Mucosa of descending colon (tissue), 3 donors: ENCODE results near the gene ZNF100. TPM values are rescaled to one million over a fixed set of nuclear protein-coding genes. Genes with fewer than 3 reads are reported as not detected.
"Not testable (repeated sequence)": the region's sequence is repeated elsewhere in the genome, so short reads cannot be mapped to it uniquely, and the experiment has no call there.

Experiments used
- ATAC-seq: fragments of 200-7000 bp; cut with Tn5 transposase; one replicate; pipeline ENCODE4 v1.9.1; 2020; ENCODE audit warnings: mild to moderate bottlenecking, moderate library complexity
- DNase-seq, 3 donors: peaks; one replicate each; pipeline ENCODE4 v3.0.0-alpha.2; 2020
- H3K36me3 ChIP-seq: fragments of 200-600 bp; one replicate; pipeline ENCODE4 v1.8.0; 2021; ENCODE audit warnings: low read depth, mild to moderate bottlenecking
- H3K4me1 ChIP-seq: fragments of 200-600 bp; one replicate; pipeline ENCODE4 v1.8.0; 2021; ENCODE audit warnings: low read depth, mild to moderate bottlenecking
- H3K4me3 ChIP-seq: fragments of 200-600 bp; one replicate; pipeline ENCODE4 v1.8.0; 2021; ENCODE audit warnings: mild to moderate bottlenecking
- H3K9me3 ChIP-seq: fragments of 200-600 bp; one replicate; pipeline ENCODE4 v1.8.0; 2021; ENCODE audit warnings: mild to moderate bottlenecking
- intact Hi-C, 2 donors: fragments of 100-400 bp; cut with DNase I in 1 of 2; cut with micrococcal nuclease in 1 of 2; formaldehyde crosslinking; loops; one replicate each; pipeline versions ENCODE4 v1.11.0 to v1.11.1; 2022; cut with DNase I, micrococcal nuclease
- total RNA-seq, 3 donors: library from RNA; stranded (reverse); fragmentation: NEBNext Ultra II Directional in 2 of 3; extraction: Animal tissue kit (Norgen Biotek cat#: 25700) in 2 of 3; gene quantifications; one replicate each; pipeline versions ENCODE4 v1.2.1 to v1.2.4, GENCODE V29; 2021 to 2023
- TF ChIP-seq, protein P1 (sequence below): fragments of 200-600 bp; IDR thresholded peaks from one replicate; pipeline ENCODE4 v1.8.0; 2022; ENCODE audit warnings: antibody characterized with exemption, mild to moderate bottlenecking
- donor health status: DM: no; HTN: no; CAD: no; lungs with moderate emphysema.
- donor health status: DM: no; HTN: no; CAD: no.
- donor health status: DM: no; HTN: yes; CAD: no.

ZNF100 gene
- total RNA-seq, 3 donors from 2014 or later: 6.3 to 13.3 (median 10.9) TPM

DNA sequence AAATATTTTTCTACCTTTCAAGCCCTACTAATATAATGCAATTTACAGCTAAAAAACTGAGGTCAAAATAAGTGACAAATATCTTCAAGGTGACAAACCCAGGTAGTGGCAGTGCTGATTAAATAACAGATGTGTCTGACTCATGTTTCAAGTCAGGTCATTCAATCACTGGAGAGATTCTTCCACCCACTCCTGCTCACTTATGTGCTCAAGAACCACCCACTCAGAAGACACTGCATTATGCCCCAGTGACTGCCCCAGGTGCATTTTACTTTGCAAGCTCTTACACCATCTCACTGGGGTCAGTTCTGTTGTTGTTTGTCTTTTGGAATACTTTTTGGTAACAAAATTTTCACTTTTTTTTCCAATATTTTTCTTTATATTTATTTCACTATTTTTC is 2.2 kb downstream of the ZNF100 start:
- intact Hi-C loops: no loop called here
- no peak for ATAC-seq
- DNase-seq: no peak

DNA sequence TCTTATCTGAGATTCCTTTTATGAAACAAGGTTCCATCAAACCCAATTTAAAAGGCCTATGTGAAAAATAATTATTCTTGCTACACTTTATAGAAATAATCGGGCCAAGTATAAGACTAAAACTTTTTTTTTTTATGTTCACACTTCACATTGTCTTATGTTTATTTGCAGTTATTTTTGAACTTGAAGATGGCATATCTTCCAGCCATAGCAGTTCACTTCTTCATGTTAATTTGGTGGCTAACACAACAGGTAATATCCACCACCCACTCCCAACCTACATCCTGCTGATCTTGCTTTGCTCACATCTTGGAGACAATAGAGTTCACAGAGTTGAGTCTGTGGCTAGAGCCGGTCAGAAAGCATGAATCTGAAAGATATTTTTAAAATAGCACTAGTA is 5.8 kb downstream of the ZNF100 start:
- H3K4me1 ChIP-seq, ATAC-seq, H3K9me3 ChIP-seq, H3K4me3 ChIP-seq, intact Hi-C loops, DNase-seq, H3K36me3 ChIP-seq: not testable (repeated sequence)

More for the DNA sequence above, 2.2 kb downstream of the ZNF100 start:
- TF ChIP-seq, protein P1, sequence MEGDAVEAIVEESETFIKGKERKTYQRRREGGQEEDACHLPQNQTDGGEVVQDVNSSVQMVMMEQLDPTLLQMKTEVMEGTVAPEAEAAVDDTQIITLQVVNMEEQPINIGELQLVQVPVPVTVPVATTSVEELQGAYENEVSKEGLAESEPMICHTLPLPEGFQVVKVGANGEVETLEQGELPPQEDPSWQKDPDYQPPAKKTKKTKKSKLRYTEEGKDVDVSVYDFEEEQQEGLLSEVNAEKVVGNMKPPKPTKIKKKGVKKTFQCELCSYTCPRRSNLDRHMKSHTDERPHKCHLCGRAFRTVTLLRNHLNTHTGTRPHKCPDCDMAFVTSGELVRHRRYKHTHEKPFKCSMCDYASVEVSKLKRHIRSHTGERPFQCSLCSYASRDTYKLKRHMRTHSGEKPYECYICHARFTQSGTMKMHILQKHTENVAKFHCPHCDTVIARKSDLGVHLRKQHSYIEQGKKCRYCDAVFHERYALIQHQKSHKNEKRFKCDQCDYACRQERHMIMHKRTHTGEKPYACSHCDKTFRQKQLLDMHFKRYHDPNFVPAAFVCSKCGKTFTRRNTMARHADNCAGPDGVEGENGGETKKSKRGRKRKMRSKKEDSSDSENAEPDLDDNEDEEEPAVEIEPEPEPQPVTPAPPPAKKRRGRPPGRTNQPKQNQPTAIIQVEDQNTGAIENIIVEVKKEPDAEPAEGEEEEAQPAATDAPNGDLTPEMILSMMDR: no peak
- H3K36me3 ChIP-seq: no peaks in the 10 kb centered on the region
- H3K4me1 ChIP-seq: no peaks in the 10 kb centered on the region
- H3K9me3 ChIP-seq: no peaks in the 10 kb centered on the region
- no peak overlapping the region for H3K4me3 ChIP-seq

DNA sequence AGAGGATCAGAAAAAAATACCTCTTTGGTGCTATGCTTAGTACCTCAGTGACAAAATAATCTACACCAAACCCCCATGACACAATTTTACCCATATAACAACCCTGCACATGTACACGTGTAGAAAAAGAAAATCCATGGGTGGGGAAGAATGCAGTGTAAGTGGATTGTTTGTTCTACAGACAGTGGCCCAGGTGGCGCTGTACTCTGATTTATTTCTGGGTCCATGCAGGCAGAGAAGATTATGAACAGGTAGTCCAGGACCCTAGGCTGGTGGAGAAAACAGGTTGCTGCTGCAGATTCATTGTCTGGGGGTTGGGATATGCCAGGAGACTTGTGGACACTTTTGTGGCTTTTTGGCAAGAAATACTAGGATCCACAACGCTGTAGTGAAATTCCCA is 9.1 kb downstream of the ZNF100 start:
- Histone ChIP-seq H3K9me3 (no peaks in the 10 kb centered on the region), H3K36me3 (no peaks in the 10 kb centered on the region), H3K4me1 (no peaks in the 10 kb centered on the region), H3K4me3 (no peak overlapping the region)
- DNase-seq: no peak
- intact Hi-C loops: no loop called here
- TF ChIP-seq, protein P1: no peak
- ATAC-seq: no peak

DNA sequence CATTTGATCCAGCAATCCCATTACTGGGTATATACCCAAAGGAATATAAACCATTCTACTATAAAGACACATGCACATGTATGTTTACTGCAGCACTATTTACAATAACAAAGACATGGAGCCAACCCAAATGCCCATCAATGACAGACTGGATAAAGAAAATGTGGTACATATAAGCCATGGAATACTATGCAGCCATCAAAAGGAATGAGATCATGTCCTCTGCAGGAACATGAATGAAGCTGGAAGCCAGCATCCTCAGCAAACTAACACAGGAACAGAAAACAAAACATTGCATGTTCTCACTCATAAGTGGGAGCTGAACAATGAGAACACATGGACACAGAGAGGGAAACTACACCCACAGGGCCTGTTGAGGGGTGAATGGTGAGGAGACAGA is 11.8 kb downstream of the ZNF100 start:
- H3K4me1 ChIP-seq, ATAC-seq, H3K36me3 ChIP-seq, H3K9me3 ChIP-seq, H3K4me3 ChIP-seq, DNase-seq, intact Hi-C loops: not testable (repeated sequence)

DNA sequence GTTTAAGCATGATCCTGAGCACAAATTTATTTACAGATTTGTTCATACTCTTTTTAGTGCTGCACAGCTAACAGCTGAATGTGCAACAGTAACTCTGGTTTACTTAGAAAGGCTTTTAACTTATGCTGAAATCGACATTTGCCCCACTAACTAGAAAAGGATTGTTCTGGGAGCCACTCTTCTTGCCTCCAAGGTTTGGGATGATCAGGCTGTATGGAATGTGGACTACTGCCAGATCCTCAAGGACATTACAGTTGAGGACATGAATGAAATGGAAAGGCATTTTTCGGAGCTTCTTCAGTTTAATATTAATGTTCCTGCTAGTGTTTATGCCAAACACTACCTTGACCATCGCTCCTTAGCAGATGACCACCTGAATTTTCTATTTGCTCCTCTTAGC is 16.0 kb downstream of the ZNF100 start:
- H3K4me3 ChIP-seq: no peak overlapping the region
- intact Hi-C loops: no loop called here
- H3K4me1 ChIP-seq: no peaks in the 10 kb centered on the region
- ATAC-seq (no peak), DNase-seq (no peak)
- no peaks in the 10 kb centered on the region for H3K9me3 ChIP-seq
- TF ChIP-seq, protein P1: no peak
- peaks cover 7% of the 10 kb centered on the region for H3K36me3 ChIP-seq

DNA sequence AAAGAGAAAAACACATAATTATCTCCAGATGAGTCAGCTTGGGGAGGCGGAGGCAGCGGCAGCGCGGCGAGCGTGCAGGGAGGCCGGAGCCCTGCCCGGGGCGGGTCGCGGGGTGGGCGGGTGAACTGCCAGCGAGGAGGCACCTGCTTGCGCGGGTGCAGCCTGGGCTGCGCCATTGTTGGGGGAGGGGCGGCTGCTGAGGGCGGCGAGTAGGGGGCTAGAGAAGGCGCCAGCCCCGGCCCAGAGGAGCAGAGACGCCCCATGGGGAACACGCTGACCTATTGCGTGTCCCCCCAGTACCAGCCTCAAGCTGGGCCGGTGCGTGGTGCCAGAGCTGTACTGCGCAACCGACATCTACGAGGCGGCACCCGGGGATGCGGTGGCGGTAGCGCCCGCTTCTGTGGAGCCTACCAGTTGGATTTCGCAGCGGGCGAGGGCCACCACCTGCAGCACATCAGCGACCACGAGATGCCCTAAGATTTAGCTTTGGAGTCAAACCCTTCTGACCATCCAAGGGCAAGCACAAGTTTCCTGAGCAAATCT is 16.7 kb downstream of the ZNF100 start:
- intact Hi-C loops: no loop called here
- H3K4me3 ChIP-seq: no peak overlapping the region
- no peaks in the 10 kb centered on the region for H3K4me1 ChIP-seq
- H3K36me3 ChIP-seq: peaks cover 7% of the 10 kb centered on the region
- TF ChIP-seq, protein P1: no peak
- H3K9me3 ChIP-seq: no peaks in the 10 kb centered on the region
- no peak for DNase-seq
- no peak for ATAC-seq

DNA sequence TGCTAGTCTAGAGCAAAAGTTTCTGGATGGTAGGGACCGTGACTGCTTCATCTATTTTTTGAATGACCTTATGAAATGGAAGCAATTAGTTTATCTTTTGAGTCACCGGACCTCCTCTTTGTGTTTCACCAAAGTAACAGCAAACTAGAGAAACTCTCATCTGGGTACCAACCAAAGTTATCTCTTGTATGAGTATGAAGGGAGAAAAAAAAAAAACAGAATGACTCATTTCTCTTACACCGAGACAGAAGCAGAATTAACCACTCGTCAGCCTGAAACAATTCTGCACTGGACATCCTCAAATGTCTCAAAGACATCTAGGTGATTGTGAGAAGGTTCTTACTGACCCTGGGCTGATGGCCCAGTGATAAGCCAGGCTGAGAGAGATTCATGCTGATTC is 18.3 kb downstream of the ZNF100 start:
- Histone ChIP-seq H3K36me3 (peaks cover 7% of the 10 kb centered on the region), H3K9me3 (no peaks in the 10 kb centered on the region), H3K4me3 (no peak overlapping the region), H3K4me1 (no peaks in the 10 kb centered on the region)
- intact Hi-C loops: no loop called here
- TF ChIP-seq, protein P1: no peak
- no peak for DNase-seq
- ATAC-seq: no peak
